ENCODE results near the gene NAGS.

GRCh38 chr17:44008205-44008909 is 3.9 kb downstream of the NAGS start:
- TF ChIP-seq EZH2 (IDR thresholded peaks at IDR 0.05) (no peak), POLR2AphosphoS5 (IDR thresholded peaks at IDR 0.05; ENCODE audit: borderline replicate concordance, low read depth, low read length) (no peak), FOXP2 (optimal IDR thresholded peaks at IDR 0.05; ENCODE audit: control extremely low read depth, extremely low read length, insufficient read depth) (no peak)

Measured in SK-N-MC (cell line).